HG02885 (cell line): ENCODE measurements around the gene MARCHF2.

Experiments used
- ATAC-seq: cut with Tn5 transposase; IDR thresholded peaks from one replicate; pipeline ENCODE4 v1.9.1; 2021; ENCODE audit warnings: mild to moderate bottlenecking; ENCODE audit not compliant: unreplicated experiment, poor library complexity

Gene MARCHF2

DNA sequence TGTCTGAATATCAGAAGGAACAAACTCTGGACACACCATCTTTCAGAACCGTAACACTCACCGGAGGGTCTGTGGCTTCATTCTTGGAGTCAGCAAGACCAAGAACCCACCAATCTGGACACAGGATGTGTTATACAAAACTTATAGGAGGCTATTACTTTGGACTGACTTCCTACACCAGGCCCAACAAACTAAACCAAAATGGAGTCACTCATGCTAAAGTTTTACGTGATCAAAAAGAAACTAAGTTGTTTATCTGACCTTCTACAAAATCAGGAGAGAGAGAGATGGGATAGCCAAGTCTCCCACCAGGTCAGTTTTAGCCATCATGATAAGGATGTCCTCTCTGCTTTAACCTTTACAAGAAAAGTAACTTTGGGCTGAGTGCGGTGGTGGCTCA is 26.1 kb upstream of the MARCHF2 start:
- ATAC-seq = no peak

- ATAC-seq = no peak
Measured at GRCh38 chr19:8387688-8388611, 25.2 kb upstream of the MARCHF2 start.

GRCh38 chr19:8388612-8388958 is 24.5 kb upstream of the MARCHF2 start:
- no peak for ATAC-seq

GRCh38 chr19:8389891-8390616 is 23.1 kb upstream of the MARCHF2 start, which contains the start of gene RAB11B:
Gene RAB11B (plus strand): TSS chr19:8390360. CDS start chr19:8390417, 57 bp downstream.
- peak; percentile 90 for ATAC-seq

DNA sequence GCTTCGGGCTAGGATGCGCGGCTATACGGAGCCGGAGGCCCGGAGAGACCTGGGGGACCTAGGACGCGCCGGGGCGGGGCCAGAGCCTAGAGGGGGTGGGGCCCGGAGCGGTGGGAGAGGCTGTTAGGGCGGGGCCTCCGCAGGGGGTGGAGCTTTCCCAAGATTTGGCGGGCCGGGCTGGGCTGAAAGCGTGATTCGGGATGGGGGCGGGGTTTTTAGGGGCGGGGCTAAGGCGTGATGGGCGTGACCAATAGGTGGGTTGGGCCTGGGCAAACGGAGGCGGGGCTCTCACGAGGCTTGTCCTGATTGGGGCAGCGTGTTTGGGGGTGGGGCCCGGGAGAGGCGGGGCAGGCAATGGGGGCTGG is 22.5 kb upstream of the MARCHF2 start:
- peak; percentile 42 for ATAC-seq

DNA sequence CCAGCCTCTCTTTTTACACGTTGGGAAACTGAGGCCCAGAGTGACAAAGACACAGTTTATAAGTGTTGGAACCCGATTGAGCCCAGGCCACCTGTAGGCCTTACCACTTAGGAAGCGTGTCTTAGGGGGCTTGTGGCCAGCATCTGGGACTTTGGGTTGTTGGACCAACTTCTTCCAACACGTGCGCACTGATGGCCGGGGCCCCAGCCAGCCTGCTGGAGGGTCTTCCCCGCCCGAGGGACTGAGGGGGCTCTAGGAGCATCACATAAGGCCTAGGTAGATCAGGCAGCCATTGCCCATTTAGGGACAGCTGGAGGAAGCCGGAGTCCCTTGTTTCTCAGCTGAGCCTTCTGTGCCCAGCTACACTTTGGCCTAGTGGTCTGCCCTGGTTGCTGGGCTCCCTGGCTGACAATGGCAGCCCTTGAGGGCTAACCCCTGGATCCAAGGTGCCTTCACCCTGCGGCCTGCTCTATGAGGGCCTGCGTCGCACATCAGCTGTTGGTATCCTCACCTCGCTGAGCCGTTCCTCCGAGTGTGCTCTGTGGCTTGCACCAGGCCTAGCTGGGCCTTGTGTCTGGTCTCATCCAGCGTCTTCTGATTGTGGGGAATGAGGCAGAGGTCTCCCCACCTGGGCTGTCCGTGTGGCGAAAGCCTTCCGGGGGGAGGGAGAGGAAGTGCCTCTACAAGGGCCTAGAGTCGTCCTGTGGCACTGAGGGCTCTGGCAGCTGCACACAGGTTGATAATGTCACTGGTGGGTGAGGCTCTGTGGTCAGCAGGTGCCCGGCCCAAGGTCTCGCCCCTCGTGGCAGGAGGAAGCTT is 21.7 kb upstream of the MARCHF2 start:
- ATAC-seq = no peak

- no peak for ATAC-seq
Measured at GRCh38 chr19:8392017-8392591, 21.0 kb upstream of the MARCHF2 start.

DNA sequence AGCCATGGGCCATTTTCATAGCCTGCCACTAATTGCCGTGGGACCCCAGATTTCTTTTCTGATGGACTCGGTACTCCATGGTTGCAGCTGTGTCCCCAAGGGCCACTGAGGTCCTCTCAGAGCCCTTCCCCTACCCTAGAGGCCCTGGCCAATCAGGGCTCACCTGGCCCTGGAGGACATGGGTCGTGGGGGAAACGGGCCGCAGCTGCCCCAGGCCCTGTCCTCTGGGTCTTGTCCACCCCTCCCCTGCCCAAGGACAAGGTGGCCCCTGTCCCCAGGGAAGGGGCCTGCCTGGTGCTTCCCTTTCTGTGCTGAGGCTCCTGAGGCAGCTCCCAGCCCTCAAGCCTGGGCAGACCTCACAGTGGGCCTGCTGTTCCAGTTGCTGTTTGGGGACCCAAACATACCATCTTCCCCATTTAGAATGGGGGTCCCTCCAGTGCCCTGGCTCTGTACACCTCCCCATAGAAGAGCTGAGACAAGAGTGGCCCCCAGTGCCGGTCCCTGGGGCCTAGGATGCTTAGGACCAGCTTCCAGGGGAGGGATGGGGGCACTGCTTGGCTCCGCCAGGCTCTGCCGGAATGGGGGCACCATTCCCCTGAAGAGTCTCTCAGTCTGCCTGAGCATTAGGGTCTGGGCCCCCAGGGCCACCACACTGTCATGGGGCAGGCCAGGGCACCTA is 19.8 kb upstream of the MARCHF2 start:
- no peak for ATAC-seq

GRCh38 chr19:8393871-8394250 is 19.2 kb upstream of the MARCHF2 start:
- no peak for ATAC-seq

DNA sequence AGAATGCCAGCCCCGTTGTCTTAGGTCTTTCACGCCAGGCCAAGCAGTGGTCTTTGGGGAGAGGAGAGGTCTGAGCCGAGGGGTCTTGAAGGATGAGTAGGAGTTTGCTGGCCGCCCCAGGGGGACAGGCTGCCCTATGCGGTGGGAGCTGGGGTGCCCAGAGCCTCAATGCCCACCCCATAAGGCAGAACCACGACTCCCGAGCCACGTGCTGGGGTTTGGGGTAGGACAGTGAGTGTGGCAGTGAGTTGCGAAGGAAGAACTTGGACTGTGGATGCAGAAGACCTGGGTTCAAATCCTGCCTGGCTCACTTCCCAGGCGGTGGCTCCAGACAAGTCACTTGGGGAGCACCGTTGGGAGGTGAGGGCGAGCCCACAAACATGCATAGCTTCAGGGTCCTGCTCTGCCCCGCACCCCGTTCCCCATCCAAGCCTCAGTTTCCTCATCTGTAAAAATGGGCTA is 17.5 kb upstream of the MARCHF2 start:
- no peak for ATAC-seq

- ATAC-seq = no peak
Measured at GRCh38 chr19:8396185-8396562, 16.9 kb upstream of the MARCHF2 start.

DNA sequence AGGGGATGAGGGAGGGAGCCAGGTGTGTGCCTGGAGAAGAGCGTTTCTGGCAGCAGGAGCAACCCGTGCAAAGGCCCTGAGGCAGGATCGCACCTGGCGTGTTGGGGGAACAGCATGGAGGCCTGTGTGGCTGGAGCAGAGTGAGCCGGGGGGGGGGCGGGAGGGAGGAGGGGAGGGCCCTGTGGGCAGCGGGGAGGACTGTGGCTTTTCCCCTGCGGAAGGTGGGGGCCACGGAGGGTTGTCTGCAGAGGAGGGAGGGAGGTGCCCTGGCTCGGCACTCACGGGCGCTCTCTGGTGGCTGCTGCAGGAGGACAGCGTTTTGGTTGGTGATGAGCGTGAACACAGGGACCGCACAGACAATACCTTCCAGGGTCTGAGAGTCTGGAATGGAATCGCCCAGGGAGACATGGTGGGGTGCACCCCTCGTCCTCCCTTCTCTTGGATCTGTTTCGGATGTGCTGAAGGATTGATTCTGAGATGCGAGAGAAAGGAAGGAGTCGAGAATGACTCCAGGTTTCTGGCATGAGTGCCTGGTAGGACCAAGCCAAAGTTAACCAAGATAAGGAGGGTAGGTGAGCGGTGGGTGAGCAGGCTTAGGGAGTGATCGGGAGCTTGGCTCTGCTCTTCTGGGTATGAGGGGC is 16.4 kb upstream of the MARCHF2 start:
- ATAC-seq = no peak

DNA sequence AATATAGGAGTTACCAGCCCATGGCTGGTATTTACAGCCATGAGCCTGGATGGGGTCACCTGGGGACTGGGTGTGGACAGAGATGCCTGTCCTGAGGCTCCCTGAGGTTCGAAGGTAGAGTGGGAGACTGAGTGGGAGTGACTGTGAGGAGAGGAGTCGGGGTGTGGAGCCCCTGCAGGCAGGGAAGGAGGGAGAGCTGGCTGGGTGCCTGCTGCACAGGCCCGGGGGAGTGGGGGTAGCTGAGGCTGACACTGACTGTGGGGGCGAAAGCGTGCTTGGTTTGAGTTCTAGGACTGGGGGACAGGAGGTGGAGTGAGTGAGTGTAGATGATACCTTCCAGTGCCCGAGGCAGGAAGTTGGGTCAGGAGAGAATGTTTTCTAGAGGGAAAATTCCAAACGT is 15.8 kb upstream of the MARCHF2 start:
- ATAC-seq = no peak

- ATAC-seq = no peak
Measured at GRCh38 chr19:8397746-8398310, 15.3 kb upstream of the MARCHF2 start.

GRCh38 chr19:8398311-8398771 is 14.8 kb upstream of the MARCHF2 start:
- ATAC-seq = no peak

GRCh38 chr19:8399681-8400188 is 13.4 kb upstream of the MARCHF2 start:
- no peak for ATAC-seq

DNA sequence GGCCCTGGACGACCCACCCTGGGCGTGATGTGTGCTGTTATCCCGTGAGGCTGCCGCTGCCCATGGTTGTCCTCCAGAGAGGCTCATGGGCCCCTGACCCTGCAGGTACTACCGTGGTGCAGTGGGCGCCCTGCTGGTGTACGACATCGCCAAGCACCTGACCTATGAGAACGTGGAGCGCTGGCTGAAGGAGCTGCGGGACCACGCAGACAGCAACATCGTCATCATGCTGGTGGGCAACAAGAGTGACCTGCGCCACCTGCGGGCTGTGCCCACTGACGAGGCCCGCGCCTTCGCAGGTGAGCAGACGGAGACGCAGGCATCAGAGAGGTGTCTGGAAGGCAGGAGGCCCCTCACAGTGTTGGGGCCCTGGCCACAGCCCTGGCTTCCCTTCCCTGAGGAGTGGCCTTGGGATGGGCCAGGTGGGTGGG is 11.1 kb upstream of the MARCHF2 start:
- no peak for ATAC-seq

DNA sequence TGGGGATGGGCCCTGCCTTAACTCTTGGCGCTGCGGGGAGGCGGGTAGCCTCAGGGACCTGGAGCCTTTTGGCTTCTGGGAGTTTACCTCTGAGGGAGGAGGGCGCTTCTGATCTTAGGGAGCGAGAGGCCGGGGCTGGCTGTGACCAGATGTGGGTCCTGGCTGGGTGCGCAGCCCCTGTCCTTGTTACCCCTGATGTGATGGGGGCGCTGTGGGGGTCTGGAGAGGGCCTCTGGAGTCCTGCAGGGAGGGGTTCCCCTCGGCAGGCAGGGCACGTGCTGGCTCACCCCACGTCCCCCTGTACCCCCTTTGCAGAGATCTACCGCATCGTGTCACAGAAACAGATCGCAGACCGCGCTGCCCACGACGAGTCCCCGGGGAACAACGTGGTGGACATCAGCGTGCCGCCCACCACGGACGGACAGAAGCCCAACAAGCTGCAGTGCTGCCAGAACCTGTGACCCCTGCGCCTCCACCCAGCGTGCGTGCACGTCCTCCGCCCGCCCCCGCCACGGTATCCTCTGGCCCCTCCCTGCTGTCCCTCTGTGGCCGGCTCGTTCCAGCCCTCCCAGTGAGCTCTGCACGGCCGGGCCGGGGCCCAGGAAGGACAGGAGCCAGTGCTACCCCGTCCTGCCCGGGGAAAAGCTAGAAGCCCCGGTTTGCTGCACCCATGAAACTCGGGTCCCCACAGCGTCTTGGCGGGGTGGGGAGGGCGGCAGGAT is 9.8 kb upstream of the MARCHF2 start:
- ATAC-seq = no peak
